Panc1 (cell line): ENCODE measurements around the gene FBLIM1.

Source experiments
- POLR2AphosphoS5 ChIP-seq: IDR thresholded peaks from 2 replicates; pipeline ENCODE4 v1.6.1; 2012; ENCODE audit warnings: mild to moderate bottlenecking, low read depth, low read length, moderate library complexity
- TF ChIP-seq, protein P1 (sequence below): fragments of 450-650 bp; IDR thresholded peaks from 2 replicates; pipeline ENCODE4 v1.5.1; 2017; ENCODE audit warnings: mild to moderate bottlenecking
- TF ChIP-seq, protein P2 (sequence below), 2 experiments: IDR thresholded peaks; 2 replicates each; pipeline ENCODE4 v1.6.1; 2011 to 2012; ENCODE audit warnings: low read depth in 2 of 2, control low read depth in 1 of 2, low read length in 1 of 2, mild to moderate bottlenecking in 1 of 2, moderate library complexity in 1 of 2; ENCODE audit not compliant: insufficient read depth in 1 of 2

DNA sequence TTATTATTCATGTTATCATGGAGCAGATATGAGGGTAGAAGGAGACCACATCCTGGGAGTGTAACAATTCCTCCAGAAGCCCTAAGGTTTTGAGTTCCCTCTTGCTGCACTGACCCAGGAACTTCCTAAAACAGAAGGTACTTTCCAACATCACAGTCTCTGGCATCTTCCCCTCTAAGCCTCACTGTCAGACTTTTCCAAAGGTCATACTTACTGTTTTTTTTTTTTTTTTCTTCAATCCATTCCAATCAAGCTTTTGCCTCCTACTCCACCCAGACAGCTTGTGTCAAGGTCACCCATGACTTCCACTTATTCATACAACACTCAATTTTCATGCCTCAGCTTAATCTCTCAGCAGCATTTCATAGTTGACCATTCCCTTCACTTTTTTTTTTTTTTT lies 67.2 kb downstream of the FBLIM1 start:
- TF ChIP-seq, protein P1, sequence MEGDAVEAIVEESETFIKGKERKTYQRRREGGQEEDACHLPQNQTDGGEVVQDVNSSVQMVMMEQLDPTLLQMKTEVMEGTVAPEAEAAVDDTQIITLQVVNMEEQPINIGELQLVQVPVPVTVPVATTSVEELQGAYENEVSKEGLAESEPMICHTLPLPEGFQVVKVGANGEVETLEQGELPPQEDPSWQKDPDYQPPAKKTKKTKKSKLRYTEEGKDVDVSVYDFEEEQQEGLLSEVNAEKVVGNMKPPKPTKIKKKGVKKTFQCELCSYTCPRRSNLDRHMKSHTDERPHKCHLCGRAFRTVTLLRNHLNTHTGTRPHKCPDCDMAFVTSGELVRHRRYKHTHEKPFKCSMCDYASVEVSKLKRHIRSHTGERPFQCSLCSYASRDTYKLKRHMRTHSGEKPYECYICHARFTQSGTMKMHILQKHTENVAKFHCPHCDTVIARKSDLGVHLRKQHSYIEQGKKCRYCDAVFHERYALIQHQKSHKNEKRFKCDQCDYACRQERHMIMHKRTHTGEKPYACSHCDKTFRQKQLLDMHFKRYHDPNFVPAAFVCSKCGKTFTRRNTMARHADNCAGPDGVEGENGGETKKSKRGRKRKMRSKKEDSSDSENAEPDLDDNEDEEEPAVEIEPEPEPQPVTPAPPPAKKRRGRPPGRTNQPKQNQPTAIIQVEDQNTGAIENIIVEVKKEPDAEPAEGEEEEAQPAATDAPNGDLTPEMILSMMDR = no peak
- TF ChIP-seq POLR2AphosphoS5 = no peak
- TF ChIP-seq, protein P2, sequence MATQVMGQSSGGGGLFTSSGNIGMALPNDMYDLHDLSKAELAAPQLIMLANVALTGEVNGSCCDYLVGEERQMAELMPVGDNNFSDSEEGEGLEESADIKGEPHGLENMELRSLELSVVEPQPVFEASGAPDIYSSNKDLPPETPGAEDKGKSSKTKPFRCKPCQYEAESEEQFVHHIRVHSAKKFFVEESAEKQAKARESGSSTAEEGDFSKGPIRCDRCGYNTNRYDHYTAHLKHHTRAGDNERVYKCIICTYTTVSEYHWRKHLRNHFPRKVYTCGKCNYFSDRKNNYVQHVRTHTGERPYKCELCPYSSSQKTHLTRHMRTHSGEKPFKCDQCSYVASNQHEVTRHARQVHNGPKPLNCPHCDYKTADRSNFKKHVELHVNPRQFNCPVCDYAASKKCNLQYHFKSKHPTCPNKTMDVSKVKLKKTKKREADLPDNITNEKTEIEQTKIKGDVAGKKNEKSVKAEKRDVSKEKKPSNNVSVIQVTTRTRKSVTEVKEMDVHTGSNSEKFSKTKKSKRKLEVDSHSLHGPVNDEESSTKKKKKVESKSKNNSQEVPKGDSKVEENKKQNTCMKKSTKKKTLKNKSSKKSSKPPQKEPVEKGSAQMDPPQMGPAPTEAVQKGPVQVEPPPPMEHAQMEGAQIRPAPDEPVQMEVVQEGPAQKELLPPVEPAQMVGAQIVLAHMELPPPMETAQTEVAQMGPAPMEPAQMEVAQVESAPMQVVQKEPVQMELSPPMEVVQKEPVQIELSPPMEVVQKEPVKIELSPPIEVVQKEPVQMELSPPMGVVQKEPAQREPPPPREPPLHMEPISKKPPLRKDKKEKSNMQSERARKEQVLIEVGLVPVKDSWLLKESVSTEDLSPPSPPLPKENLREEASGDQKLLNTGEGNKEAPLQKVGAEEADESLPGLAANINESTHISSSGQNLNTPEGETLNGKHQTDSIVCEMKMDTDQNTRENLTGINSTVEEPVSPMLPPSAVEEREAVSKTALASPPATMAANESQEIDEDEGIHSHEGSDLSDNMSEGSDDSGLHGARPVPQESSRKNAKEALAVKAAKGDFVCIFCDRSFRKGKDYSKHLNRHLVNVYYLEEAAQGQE (IDR thresholded peaks at IDR 0.05; ENCODE audit: insufficient read depth in 1 of 2, low read depth in 2 of 2, low read length in 1 of 2) = no peak
